Effector memory CD8-positive, alpha-beta T cell (primary cell): ENCODE measurements around the gene SLC16A7.
A peak's percentile ranks its signal among the peaks of the same experiment; 100 is the strongest.

Source experiments
- ATAC-seq: fragments of 150-1000 bp; cut with Tn5 transposase; replicated peaks from 2 replicates; pipeline ENCODE4 v1.10.0; 2021; ENCODE audit warnings: mild to moderate bottlenecking, moderate library complexity
- DNase-seq, 3 experiments: peaks; one replicate each; pipeline ENCODE4 v3.0.0; 2021
- H3K27ac Mint-ChIP-seq, 2 donors: one replicate each; pipeline ENCODE4 v1.8.0; 2022; ENCODE audit warnings: mild to moderate bottlenecking in 2 of 2, mixed read lengths in 2 of 2, moderate library complexity in 2 of 2
- H3K27me3 Mint-ChIP-seq, 2 donors: one replicate each; pipeline ENCODE4 v1.8.0; 2022; ENCODE audit warnings: mixed read lengths in 2 of 2
- H3K36me3 Mint-ChIP-seq: one replicate; pipeline ENCODE4 v1.8.0; 2022; ENCODE audit warnings: mild to moderate bottlenecking, moderate library complexity, mixed read lengths; ENCODE audit not compliant: insufficient read depth
- H3K4me1 Mint-ChIP-seq, 2 donors: one replicate each; pipeline ENCODE4 v1.8.0; 2022; ENCODE audit warnings: low read depth in 2 of 2, mixed read lengths in 2 of 2
- H3K4me3 Mint-ChIP-seq, 2 donors: one replicate each; pipeline ENCODE4 v1.8.0; 2022; ENCODE audit warnings: mild to moderate bottlenecking in 2 of 2, mixed read lengths in 2 of 2, moderate library complexity in 2 of 2
- H3K9me3 Mint-ChIP-seq, 2 donors: one replicate each; pipeline ENCODE4 v1.8.0; 2022; ENCODE audit warnings: mixed read lengths in 2 of 2

SLC16A7 gene

GRCh38 chr12:59708064-59708463 lies 112.2 kb downstream of the SLC16A7 start:
- peaks cover 5 to 30% of the 10 kb centered on the region in 2 donors for H3K4me1 Mint-ChIP-seq
- ATAC-seq (no peak), DNase-seq (no peak)
- no peak overlapping the region for H3K4me3 Mint-ChIP-seq
- H3K27me3 Mint-ChIP-seq, result no peaks in the 10 kb centered on the region
- no peak overlapping the region for H3K27ac Mint-ChIP-seq
- H3K9me3 Mint-ChIP-seq, result no peaks in the 10 kb centered on the region
- H3K36me3 Mint-ChIP-seq, result no peaks in the 10 kb centered on the region

DNA sequence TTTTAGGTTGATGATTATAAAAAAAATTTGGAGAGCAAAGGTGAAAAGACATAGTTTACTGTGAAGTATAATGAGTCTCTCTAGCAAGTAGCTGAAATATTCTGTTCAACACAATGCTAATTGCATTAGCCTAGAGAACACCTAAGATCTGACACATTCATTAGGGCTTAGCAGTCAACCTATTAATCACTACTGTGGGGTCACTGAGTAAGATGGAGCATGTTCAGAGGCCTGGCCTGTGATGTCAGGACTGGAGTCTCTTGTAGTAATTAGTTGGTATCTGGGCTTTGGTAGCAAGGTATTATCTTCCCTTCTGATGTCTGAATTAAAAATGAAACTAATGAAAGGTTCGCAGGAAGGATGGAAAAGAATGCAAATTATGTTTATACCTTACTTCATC lies 112.7 kb downstream of the SLC16A7 start:
- DNase-seq, result no peak
- no peaks in the 10 kb centered on the region for H3K27me3 Mint-ChIP-seq
- no peak overlapping the region for H3K4me3 Mint-ChIP-seq
- no peaks in the 10 kb centered on the region for H3K36me3 Mint-ChIP-seq
- ATAC-seq, result no peak
- H3K4me1 Mint-ChIP-seq, result peaks cover 5 to 30% of the 10 kb centered on the region in 2 donors
- peak overlapping the region; percentile 32 to 35 for H3K27ac Mint-ChIP-seq
- H3K9me3 Mint-ChIP-seq, result no peaks in the 10 kb centered on the region

GRCh38 chr12:59710004-59710628 lies 114.3 kb downstream of the SLC16A7 start:
- Mint-ChIP-seq H3K27me3 (no peaks in the 10 kb centered on the region), H3K4me1 (peaks cover 5 to 44% of the 10 kb centered on the region in 2 donors), H3K36me3 (peaks cover 3% of the 10 kb centered on the region), H3K9me3 (no peaks in the 10 kb centered on the region), H3K4me3 (no peak overlapping the region), H3K27ac (no peak overlapping the region)
- DNase-seq, result no peak
- ATAC-seq, result no peak

- Mint-ChIP-seq H3K4me1 (peaks cover 5 to 45% of the 10 kb centered on the region in 2 donors), H3K27ac (no peak overlapping the region), H3K4me3 (no peak overlapping the region), H3K27me3 (no peaks in the 10 kb centered on the region), H3K9me3 (no peaks in the 10 kb centered on the region), H3K36me3 (peaks cover 3% of the 10 kb centered on the region)
- ATAC-seq (no peak), DNase-seq (no peak)
Observed at GRCh38 chr12:59710964-59711363, 115.1 kb downstream of the SLC16A7 start.

DNA sequence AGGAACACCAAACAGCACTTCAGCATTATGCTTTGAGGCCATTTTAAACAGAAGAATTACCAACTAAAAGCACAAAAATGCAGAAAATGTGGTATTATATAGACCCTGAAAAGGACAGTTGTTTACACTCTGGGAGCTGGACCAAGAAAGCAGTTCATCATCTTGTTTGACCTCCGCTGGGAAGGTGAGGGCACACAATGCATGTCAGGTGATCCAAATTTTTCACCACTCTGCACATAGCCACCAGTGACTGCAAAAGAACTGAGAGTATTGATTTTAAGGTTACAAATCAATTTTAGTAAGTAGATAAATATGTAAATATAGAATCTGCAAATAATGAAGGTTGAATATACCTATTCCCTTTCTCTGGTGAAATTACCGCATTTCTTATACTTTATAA lies 119.6 kb downstream of the SLC16A7 start:
- H3K9me3 Mint-ChIP-seq, result no peaks in the 10 kb centered on the region
- H3K4me1 Mint-ChIP-seq, result peaks cover 5 to 32% of the 10 kb centered on the region in 2 donors
- DNase-seq (no peak), ATAC-seq (no peak)
- H3K36me3 Mint-ChIP-seq, result peaks cover 3% of the 10 kb centered on the region
- no peaks in the 10 kb centered on the region for H3K27me3 Mint-ChIP-seq
- no peak overlapping the region for H3K4me3 Mint-ChIP-seq
- no peak overlapping the region for H3K27ac Mint-ChIP-seq

GRCh38 chr12:59716043-59716442 lies 120.2 kb downstream of the SLC16A7 start:
- peaks cover 3% of the 10 kb centered on the region for H3K36me3 Mint-ChIP-seq
- ATAC-seq, result no peak
- no peak for DNase-seq
- H3K4me3 Mint-ChIP-seq, result no peak overlapping the region
- H3K9me3 Mint-ChIP-seq, result no peaks in the 10 kb centered on the region
- no peak overlapping the region for H3K27ac Mint-ChIP-seq
- H3K4me1 Mint-ChIP-seq, result peaks cover 5 to 32% of the 10 kb centered on the region in 2 donors
- H3K27me3 Mint-ChIP-seq, result no peaks in the 10 kb centered on the region

- peaks cover 3% of the 10 kb centered on the region for H3K36me3 Mint-ChIP-seq
- H3K9me3 Mint-ChIP-seq, result no peaks in the 10 kb centered on the region
- no peak overlapping the region for H3K27ac Mint-ChIP-seq
- H3K4me1 Mint-ChIP-seq, result peaks cover 5 to 29% of the 10 kb centered on the region in 2 donors
- DNase-seq (no peak), ATAC-seq (no peak)
- H3K27me3 Mint-ChIP-seq, result no peaks in the 10 kb centered on the region
- no peak overlapping the region for H3K4me3 Mint-ChIP-seq
Observed at GRCh38 chr12:59717436-59717835, 121.6 kb downstream of the SLC16A7 start.

DNA sequence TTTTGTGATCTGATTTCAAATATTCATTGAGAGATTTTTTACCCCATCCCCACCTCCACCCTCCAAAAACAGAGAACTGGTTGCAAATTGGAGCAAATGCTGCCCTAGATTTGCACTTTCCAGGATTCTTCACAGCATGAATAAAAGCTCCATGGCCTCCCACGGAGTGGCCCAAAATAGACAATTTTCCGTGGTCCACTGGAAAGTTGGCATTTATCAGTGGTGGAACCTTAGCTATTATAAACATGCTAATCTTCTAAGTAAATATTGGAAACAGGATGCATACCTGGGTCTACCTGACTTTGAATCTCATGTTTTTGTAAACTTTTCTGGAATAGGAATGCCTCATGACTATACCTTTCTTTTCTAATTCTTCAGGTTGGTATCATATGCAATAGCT lies 123.9 kb downstream of the SLC16A7 start:
- no peaks in the 10 kb centered on the region for H3K36me3 Mint-ChIP-seq
- no peak for ATAC-seq
- no peak overlapping the region for H3K4me3 Mint-ChIP-seq
- no peaks in the 10 kb centered on the region for H3K9me3 Mint-ChIP-seq
- H3K27ac Mint-ChIP-seq, result no peak overlapping the region
- no peak for DNase-seq
- H3K4me1 Mint-ChIP-seq, result peaks cover 5 to 13% of the 10 kb centered on the region in 2 donors
- H3K27me3 Mint-ChIP-seq, result no peaks in the 10 kb centered on the region

DNA sequence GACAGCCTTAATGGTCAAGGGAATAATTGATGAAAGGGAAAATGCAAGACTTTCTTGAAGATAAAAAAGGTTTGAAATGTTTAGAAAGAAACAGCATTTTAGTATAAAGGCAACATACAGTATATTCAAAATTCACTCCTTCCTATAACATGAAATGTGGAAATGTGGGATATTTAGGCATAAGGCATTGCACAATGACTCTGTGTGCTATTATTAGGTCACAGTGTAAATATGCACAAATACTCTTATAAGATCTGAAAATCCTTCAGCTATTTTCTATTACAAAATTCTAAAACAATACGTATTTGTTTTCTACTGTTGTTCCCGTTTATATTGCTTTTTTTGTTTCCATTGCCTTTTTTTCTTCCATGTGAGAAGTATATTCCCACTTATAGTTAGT lies 127.7 kb downstream of the SLC16A7 start:
- H3K4me3 Mint-ChIP-seq, result no peak overlapping the region
- DNase-seq, result no peak
- ATAC-seq, result no peak
- H3K27ac Mint-ChIP-seq, result no peak overlapping the region
- no peaks in the 10 kb centered on the region for H3K9me3 Mint-ChIP-seq
- H3K27me3 Mint-ChIP-seq, result no peaks in the 10 kb centered on the region
- peaks cover 3 to 16% of the 10 kb centered on the region in 2 donors for H3K4me1 Mint-ChIP-seq
- H3K36me3 Mint-ChIP-seq, result no peaks in the 10 kb centered on the region

DNA sequence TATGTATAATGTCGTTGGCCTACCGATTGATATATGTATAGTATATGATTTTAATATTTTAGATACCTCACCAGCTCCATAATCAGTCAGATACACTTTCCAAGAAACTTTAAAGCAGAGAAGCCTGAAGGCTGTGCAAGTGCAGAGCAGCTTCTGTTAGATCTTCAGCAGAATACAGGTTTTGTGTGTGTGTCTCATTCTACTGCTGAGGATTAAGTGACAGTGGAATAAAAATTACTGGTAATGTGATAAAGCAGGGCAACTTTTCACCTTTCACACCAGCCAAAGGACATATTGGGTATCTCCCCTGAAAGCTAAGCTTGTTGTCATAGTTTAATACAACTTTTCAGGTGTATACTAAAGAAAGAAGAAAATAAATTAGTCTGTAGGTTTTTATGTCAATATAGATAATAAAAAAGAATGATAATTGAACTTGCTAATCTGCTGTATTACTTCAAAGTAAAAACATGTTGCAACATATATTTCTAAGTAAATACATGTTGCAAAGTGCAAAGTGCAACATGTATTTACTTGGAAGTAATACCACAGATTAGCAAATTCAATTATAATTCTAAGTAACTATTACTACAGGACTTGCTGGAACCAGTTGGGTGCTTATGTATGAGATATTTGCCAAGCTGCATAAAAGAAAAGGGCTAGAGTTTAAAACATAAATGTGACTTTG lies 128.3 kb downstream of the SLC16A7 start:
- no peaks in the 10 kb centered on the region for H3K27me3 Mint-ChIP-seq
- DNase-seq, result no peak
- no peak for ATAC-seq
- H3K4me3 Mint-ChIP-seq, result no peak overlapping the region
- no peak overlapping the region for H3K27ac Mint-ChIP-seq
- H3K4me1 Mint-ChIP-seq, result peaks cover 3 to 19% of the 10 kb centered on the region in 2 donors
- no peaks in the 10 kb centered on the region for H3K9me3 Mint-ChIP-seq
- H3K36me3 Mint-ChIP-seq, result no peaks in the 10 kb centered on the region

DNA sequence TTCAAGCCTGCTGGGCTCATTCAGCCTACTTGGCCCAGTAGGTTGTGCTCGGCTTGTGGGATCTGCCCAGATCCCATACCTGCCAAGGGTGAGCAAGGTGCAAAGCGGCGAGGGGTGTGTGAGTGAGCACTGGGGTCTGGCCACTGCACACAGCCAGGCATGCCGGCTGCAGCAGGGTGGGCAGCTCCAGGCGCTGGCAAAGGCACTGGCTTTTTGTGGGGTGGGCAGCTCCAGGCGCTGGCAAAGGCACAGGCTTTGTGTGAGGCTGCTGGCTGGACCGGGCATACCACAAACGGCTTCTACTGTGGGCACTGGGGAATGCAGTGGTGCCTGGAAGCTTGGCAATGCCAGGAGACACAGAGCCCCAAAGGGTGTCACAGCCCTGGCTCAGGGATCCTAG lies 137.4 kb downstream of the SLC16A7 start:
- H3K4me3 Mint-ChIP-seq, result no peak overlapping the region
- no peak for ATAC-seq
- peaks cover 4% of the 10 kb centered on the region for H3K36me3 Mint-ChIP-seq
- DNase-seq, result no peak
- H3K27me3 Mint-ChIP-seq, result no peaks in the 10 kb centered on the region
- H3K9me3 Mint-ChIP-seq, result no peaks in the 10 kb centered on the region
- peaks cover 22% of the 10 kb centered on the region in 2 donors for H3K4me1 Mint-ChIP-seq
- no peak overlapping the region for H3K27ac Mint-ChIP-seq

DNA sequence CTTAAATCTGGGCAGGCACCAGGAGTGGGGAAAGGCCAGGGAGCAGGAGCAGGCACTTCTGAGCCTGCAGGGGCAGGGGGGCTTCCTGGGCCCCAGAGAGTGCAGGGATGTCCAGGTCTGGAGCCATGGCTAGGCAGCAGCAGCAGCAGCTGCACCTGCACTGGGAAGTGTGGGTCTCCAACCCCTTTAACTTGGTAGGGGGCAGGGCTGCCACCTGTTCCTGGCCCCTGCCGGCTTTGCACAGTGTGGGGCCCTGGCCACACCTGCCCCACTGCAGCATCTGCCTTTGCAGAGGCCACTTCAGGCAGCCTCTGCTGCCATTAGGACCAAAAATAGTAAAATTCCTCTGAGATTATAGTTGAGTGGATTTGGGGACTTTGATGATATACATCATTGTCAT lies 138.5 kb downstream of the SLC16A7 start:
- ATAC-seq (no peak), DNase-seq (no peak)
- Mint-ChIP-seq H3K4me3 (no peak overlapping the region), H3K27ac (no peak overlapping the region), H3K36me3 (peaks cover 4% of the 10 kb centered on the region), H3K9me3 (no peaks in the 10 kb centered on the region), H3K4me1 (peaks cover 18 to 20% of the 10 kb centered on the region in 2 donors), H3K27me3 (no peaks in the 10 kb centered on the region)

- Mint-ChIP-seq H3K9me3 (no peaks in the 10 kb centered on the region), H3K27me3 (no peaks in the 10 kb centered on the region), H3K4me3 (no peak overlapping the region), H3K27ac (no peak overlapping the region), H3K36me3 (peaks cover 4% of the 10 kb centered on the region), H3K4me1 (peaks cover 16 to 20% of the 10 kb centered on the region in 2 donors)
- ATAC-seq (no peak), DNase-seq (no peak)
Observed at GRCh38 chr12:59735231-59735630, 139.4 kb downstream of the SLC16A7 start.

DNA sequence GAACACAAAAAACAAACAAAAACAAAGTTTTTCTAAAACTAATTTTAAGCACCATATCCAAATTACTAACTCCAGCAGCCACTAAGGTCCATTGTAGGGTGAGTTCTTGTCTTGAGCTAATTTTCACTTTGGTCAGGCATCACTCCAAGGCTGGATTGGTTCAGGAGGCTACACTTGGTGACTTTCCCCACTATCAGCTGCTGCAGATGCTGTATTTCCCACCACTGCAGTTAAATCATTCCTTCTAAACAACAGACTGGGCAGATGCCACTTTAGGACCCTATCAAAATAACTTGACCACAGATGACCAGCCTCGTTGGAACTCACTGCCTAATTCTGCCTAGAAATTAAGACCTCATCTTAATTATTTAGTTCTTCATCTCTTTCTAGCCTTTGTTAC lies 140.5 kb downstream of the SLC16A7 start:
- DNase-seq (no peak), ATAC-seq (no peak)
- H3K27me3 Mint-ChIP-seq, result no peaks in the 10 kb centered on the region
- H3K36me3 Mint-ChIP-seq, result peaks cover 4% of the 10 kb centered on the region
- peaks cover 16 to 20% of the 10 kb centered on the region in 2 donors for H3K4me1 Mint-ChIP-seq
- H3K9me3 Mint-ChIP-seq, result no peaks in the 10 kb centered on the region
- H3K4me3 Mint-ChIP-seq, result no peak overlapping the region
- H3K27ac Mint-ChIP-seq, result no peak overlapping the region
